HG03097 (cell line): ENCODE results near the gene TBC1D17.

ENCODE experiments used
- ATAC-seq: cut with Tn5 transposase; IDR thresholded peaks from one replicate; pipeline ENCODE4 v1.9.1; 2021; ENCODE audit not compliant: unreplicated experiment, low FRiP score

The TBC1D17 gene

DNA sequence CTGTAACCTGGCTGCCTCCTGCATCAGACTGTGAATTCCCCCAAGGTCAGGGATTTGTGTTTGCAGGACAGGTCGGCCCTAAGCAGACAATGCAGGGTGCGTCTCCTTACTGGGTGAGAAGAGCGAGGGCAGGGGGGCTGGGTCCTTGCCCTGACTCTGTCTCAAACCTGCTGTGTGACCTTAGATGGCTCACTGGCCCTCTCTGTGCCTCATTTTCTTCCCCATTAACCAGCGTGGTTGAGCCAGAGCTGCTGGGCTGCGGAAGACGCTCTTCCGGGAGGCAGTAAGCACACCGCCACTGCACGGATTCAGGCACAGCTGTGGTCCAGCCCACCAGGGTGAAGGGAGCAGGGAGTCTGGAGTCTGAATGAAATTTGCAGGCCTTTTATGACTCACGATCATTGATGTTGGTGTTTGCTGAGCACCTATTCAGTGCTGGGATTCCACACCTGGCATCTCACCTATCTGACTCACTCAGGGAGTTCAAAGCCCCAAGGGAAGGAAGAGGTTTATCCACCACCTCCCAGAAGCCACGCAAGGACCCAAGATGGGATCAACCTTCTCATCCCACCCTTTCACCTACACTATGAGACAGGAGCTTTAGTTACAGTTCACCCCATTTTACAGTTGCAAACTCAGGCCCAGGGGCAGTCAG lies 2.9 kb upstream of the TBC1D17 start:
- no peak for ATAC-seq

DNA sequence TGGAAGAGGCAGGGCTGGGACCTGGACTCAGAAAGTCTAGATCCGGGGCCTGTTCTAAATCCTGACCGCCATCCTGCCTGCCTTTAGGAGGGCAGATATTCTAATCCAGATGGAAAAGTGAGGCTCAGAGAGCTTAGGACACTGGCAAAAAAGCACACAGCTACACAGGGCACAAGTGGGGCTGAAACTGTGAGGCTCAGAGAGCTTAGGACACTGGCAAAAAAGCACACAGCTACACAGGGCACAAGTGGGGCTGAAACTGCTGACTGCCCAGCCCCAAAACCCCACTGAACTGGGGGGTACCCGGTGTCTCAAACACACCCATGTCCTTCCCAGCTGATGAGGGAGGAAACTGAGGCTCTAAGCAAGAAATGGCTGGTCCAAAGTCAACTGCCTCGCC lies 2.3 kb upstream of the TBC1D17 start:
- no peak for ATAC-seq

DNA sequence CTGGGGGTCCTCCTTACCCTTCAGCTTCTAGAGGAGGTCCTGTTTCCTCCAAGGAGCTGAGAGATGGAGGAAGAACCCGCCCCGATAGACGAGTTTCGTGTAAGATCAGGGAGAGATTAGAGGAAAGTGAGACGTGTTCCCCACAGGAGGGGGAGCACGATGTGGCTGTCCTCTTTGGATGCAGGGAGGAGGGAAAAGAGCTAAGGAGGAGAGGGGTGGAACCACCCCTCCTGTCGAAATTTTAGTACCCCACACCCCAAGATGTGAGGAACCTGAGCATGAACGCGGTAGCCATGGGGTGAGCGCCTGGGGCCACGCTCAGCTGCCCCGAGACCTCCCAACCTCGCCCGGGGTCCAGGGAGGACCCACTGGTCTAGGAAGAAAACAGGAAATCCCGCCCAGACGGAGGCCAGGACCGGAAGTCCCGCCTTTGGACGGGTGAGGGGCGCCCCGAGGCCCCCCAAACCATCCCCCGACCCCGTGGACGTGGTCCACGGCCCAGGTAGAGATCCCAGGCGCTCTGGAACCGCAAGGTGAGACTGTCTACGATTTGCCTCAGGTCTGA lies 1.6 kb upstream of the TBC1D17 start:
- no peak for ATAC-seq

DNA sequence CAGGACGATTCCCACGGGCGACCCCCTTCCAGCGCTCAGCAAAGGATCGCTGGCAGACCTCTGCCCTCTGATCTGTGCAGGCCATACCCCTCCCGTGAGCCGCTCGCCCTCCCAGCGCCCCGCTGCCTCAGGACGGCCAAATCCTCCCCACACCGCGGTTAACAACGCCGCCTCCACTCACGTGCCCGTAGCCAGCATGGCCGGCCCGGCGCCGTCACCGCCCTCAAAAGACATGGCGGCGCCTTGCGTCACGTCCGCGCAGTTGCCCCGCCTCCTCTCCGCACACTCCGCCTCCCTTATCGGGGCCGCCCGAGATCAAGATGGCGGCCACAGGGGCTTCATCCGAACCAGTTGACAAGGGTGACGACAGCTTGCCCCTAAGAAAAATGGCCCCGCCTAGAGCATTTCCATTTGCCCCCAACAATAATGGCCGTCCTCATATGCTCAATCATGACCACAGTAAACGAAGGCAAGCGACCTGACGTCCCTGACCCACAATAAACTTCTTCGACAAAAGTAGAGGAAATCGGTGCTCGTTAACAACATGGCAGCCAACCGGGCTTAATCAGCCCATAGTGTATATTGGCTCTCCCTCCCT lies 981 bp upstream of the TBC1D17 start:
- ATAC-seq, result peak; percentile 39

DNA sequence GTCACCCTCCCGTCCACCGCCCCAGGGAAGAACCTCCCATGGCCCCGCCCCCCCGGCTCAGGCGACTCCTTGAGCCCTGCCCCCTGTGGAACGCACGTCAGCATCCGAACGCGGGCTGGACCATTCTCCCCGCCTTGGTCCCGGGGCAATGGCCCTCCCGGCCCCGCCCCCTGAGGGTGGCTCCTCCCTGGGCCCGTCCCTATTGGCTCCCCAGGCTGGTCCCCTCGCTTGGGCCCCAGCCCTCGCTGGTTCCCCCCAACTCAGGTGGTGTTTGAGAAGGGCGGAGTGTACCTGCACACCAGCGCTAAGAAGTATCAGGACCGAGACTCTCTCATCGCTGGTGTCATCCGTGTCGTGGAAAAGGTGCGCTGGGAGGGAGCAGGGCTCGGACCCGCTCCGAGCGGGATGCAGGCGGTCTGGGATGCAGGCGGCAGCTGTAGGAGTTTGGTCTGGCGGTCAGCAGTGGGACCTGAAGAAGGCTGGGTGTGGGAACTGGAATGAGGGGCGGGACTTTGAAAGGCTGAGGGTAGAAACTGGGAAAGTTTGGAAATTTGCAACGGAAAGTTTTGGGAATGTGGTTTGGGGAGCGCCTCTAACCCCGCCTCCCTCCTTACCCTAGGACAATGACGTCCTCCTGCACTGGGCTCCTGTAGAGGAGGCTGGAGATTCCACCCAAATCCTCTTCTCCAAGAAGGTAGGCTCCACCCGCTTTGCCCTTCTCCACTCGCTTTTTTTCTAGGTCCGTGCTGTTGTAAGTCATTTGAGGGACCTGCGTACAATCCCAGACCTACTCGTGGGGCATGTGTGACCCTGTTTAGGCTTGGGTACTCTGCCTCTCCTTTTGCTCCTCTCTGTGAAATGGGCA lies 609 bp downstream of the TBC1D17 start:
- ATAC-seq, result peak; percentile 34

DNA sequence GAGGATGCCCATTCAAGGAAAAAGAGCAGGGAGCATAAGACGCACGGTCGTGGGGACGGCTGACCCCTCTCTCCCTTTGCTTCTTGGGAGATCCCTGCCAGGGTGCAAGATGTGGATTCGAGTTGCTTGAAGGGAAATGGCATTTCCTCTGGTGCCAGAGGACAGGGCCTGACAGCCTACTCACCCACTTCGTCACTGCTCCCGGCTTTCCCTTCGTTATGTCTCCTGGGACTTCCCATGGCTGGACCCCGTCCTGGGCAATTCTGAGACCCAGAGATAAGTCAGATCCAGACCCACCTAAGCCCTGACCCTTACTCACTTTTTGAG lies 1.2 kb downstream of the TBC1D17 start:
- no peak for ATAC-seq

DNA sequence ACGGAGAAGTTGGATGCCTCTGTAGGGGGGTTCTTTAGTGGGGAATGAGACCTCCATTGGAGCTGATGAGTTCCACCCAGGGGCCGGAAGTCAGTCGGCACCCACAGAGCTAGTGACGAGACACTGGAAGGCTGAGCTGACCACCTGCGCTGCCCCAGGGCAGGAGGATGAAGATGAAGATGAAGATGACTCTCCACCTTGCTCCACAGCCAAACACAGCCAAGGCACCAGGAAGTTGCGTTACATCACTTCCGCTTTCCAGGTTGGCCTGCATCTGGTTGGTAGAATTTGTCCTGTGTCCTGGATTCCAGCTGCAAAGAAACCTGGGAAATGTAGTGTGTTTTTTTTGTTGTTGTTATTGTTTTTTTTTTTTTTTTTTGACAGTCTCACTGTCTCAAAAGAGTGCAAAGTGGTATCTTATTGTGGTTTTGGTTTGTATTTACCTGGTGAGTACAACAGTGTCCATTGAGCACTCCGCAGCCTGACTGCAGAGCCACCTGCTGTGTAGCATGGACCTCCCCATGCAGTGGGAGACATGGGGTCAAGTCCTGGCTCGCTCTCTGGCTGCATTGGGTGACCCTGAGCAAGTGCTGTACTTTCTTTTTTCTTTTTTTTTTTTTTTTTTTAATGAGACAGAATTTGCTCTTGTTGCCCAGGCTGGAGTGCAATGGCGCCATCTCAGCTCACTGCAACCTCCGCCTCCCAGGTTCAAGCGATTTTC lies 1.9 kb downstream of the TBC1D17 start:
- no peak for ATAC-seq

DNA sequence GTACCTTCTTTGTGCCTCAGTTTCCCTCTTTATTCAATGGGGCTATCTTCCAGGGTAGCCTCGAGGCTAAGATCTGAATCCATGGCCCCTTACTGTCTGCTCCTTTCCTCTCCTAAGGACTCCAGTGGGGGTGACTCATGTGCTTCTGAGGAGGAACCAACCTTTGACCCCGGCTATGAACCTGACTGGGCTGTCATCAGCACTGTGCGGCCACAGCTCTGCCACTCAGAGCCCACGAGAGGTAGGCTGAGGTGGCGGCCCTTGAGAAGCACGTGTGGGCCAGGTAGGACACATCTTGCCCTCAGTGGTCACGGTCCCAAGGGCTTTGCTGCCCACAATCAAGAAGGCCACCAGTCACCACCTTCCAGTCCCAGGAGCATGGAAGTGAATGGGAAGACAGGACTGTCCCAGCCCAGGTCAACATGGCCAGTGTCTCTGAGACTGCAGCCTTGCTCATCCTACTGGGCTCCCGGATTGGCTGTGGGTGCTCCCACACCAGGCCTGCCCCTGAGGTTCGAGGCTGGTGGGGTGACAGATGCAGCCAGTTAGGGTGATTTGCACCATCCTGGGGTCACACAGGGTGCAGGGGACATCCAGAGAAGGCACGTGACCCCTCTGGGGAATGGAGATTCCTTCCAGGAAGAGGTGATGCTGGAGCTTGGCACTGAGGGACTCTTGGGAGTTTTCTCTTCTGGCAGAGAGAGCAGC lies 2.8 kb downstream of the TBC1D17 start:
- no peak for ATAC-seq

DNA sequence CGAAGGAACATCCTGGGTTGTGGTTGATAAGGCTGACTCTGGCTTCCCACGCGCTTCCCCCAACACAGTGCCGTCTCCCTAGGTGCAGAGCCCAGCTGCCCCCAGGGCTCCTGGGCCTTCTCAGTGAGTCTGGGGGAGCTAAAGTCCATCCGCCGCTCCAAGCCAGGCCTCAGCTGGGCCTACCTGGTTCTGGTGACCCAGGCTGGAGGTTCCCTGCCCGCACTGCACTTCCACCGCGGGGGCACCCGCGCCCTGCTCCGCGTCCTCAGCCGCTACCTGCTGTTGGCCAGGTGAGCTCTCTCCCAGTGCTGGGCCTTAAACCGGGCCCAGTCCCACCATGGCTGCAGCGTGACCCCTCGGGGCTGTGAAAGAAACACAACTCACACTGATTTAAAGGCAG lies 3.7 kb downstream of the TBC1D17 start:
- ATAC-seq, result no peak

DNA sequence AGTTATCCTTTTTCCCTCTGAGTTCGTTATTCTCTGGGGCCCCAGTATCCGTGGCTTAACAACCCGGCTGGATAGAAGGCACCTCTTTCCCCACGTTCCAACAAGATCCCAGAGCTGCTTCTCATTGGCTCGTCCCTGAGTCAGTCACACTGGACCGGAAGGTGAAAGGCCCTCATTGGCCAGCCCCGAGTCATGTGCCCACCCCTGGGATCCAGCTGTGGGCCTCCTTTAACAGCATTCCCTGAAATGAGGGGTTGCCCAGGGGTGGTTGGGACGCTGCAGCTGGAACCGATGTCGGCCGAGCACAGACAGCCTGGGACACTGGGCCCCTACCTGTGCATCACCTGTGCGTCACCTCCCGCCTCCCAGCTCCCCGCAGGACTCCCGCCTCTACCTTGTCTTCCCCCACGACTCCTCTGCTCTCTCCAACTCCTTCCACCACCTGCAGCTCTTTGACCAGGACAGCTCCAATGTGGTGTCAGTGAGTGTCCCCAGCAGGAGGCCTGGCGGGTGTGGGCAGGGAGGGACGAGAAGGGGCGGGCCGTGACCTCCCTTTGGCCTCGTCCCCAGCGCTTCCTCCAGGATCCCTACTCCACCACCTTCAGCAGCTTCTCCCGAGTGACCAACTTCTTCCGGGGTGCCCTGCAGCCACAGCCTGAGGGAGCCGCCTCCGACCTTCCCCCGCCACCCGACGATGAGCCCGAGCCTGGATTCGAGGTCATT lies 4.3 kb downstream of the TBC1D17 start:
- ATAC-seq, result no peak

DNA sequence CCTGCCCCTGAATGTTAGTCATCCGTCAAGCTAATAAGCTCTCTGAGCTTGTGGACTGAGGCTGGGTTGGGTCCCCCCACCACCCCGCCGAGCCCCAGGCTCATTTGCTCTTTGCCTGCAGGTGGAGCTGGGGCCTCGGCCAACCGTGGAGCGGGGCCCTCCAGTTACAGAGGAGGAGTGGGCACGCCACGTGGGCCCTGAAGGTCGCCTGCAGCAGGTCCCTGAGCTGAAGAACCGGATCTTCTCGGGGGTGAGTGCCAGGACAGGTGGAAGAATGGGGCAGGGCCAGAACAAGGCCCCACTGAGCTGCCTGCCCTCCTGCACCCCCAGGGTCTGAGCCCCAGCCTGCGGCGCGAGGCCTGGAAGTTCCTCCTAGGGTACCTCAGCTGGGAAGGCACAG lies 5.1 kb downstream of the TBC1D17 start:
- ATAC-seq, result no peak

DNA sequence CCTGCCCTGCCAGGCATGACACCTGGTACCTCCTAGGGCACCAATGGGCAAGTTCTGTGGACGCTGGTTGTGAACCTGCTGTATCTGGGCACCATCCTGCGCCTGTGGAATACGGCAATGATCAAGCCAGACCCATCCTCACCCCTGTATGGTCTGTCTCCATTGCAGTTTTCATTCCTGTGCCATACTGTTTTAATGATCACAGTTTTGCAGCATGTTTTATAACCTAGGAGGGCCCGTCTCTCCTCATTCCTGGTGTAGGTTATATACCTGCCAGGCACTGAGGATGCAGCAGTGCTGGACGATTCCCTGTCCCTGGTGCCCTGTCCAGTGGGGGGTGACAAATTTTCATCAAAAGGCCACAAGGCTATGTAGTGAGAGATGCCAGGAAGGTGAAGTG lies 5.6 kb downstream of the TBC1D17 start:
- no peak for ATAC-seq

DNA sequence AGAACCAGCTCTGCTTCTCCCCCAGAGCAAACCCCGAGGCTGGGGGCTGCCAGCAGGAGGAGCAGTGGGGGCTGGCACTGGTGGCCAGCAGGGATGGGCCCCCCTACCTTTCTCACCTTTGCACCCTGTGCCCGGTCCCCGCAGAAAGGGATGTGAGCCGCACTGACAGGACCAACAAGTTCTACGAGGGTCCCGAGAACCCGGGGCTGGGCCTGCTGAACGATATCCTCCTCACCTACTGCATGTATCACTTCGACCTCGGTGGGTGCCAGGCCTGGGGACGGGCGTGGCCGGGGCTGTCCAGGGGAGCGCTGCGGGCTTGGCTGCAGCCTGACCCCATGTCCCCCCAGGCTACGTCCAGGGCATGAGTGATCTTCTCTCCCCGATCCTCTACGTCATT lies 6.6 kb downstream of the TBC1D17 start:
- ATAC-seq, result no peak

DNA sequence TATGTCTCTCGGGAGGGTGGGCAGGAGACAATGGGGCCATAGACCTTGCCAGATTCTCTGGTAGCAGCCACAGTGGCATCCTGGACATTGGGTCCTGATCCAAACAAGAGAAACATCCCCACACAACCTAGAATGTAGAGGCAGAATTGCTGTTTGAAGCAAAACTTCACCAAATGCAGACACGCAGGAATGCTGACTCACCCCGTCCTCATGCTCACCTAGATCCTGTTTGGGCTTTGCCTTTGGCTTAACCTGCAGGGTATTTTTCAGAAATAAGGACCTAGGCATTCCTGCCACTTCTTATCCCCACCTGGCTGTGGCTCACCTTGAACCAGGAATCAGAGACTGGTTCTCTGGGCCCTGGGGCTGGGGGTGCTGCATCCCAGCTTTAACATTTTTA lies 7.3 kb downstream of the TBC1D17 start:
- no peak for ATAC-seq

DNA sequence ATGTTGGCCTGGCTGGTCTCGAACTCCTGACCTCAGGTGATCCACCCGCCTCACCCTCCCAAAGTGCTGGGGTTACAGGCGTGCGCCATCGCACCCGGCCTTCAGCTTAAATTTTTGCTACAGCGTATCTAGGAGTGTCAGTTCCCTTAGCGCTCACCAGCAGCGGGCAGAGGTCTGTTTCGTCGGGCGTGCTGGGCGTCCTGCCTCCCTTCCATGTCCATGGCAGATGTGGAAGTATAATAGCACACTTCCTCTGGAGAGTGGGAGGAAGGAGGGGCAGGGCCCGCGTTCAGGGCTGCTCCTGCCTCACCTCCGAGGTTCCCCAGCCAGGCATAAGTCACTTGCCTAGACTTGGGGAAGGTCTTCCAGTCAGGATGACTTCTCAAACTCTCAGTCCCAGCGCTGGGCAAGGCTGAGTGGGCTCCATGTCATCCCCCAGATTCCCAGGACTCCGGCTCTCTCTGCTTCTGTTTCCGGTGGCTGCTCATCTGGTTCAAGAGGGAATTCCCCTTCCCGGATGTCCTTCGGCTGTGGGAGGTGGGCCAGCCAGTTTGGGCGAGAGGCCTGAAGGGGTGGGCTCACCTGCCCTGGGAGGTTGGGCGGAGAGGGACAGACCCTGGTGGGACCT lies 9.6 kb downstream of the TBC1D17 start:
- ATAC-seq, result no peak

DNA sequence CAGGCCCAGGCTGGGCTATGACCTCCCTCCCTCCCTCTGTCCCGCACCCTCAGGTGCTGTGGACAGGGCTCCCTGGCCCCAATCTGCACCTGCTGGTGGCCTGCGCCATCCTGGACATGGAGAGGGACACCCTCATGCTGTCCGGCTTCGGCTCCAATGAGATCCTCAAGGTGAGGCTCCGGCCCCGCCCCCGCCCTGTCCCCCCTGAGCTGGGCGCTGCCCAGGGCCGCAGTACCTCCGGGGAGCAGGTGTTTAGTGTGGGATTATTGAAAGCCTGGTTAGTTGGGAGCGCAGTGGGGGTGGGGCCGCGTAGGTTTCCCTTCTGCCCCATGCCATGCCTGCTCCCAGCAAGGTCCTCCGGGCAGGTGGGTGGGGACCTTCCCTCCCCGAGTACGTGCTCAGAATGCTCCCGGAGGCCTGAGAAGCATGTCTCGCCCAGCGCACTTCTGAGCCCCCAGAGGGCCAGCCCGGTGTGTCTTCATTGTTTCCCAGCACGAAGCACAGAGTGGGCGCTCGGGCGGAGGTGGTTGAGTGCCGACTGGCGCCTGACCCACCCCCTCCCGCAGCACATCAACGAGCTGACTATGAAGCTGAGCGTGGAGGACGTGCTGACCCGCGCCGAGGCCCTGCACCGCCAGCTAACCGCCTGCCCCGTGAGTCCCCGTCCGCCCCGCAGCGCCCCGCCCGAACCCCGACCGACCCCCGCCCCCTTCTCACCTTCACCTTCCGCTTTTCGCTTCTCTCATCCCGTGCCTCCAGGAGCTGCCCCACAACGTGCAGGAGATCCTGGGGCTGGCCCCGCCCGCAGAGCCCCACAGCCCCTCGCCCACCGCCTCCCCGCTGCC lies 10.4 kb downstream of the TBC1D17 start:
- no peak for ATAC-seq

DNA sequence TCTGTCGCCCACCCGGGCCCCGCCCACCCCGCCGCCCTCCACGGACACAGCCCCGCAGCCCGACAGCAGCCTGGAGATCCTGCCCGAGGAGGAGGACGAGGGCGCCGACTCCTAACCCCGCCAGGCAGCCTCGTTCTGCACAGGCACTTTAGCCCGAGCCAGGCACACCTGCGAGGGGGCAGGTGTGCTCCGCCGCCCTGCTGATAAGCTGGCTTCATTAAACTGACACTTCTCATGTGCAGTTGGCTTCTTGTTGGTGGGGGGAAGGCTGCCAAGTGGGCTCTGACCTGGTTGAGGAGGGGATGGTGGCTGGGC lies 11.0 kb downstream of the TBC1D17 start:
- no peak for ATAC-seq

DNA sequence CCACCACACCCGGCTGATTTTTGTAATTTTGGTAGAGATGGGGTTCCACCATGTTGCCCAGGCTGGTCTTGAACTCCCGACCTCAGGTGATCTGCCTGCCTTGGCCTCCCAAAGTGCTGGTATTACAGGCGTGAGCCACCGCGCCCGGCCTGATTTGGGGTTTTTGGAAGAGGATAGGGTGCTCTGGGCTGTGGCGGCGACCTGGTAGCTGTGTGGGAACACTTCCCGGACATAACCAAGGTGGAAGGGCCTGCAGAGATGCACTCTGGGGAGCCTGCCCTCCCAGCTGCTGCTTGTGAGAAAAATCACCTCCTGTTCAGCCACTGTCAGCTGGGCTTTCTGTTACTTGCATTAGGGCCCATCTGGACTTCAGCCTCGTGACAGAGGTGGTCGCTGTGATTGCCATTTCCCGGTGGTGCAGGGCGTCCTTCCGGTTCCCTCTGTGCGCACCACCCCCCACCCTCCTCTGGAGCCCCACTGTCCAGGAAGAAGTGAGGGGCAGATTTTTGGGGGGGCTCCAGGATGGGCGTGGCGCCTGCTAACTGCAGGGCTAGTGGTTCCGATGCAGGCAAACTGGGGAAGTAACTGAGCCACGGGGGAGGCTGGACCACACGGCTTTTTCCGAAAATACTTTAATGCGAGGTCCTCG lies 11.7 kb downstream of the TBC1D17 start:
- no peak for ATAC-seq
